ENCODE results near the gene IP6K1.

DNA sequence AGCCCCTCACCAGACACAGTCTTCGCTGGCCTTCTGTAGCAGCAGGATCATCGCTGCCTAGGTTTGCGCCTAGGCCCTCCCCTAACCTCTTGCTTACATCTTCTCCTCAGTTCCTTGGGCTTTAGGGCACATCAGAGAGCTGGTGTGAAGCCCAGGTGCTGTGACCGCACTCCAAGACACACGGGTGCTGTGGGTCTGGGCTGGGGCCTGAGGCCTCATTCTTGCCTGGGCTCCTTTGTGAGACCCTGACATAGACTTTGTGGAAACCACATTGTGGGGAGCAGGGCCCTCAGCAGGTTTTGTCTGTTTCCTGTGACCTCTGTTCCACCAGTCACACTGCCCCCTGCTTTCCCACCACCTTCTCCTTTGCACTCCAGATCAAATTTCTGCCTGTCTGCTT lies 74.9 kb downstream of the IP6K1 start:
- no peak for TF ChIP-seq POLR2A (IDR thresholded peaks at IDR 0.05)
- TF ChIP-seq, protein P1, sequence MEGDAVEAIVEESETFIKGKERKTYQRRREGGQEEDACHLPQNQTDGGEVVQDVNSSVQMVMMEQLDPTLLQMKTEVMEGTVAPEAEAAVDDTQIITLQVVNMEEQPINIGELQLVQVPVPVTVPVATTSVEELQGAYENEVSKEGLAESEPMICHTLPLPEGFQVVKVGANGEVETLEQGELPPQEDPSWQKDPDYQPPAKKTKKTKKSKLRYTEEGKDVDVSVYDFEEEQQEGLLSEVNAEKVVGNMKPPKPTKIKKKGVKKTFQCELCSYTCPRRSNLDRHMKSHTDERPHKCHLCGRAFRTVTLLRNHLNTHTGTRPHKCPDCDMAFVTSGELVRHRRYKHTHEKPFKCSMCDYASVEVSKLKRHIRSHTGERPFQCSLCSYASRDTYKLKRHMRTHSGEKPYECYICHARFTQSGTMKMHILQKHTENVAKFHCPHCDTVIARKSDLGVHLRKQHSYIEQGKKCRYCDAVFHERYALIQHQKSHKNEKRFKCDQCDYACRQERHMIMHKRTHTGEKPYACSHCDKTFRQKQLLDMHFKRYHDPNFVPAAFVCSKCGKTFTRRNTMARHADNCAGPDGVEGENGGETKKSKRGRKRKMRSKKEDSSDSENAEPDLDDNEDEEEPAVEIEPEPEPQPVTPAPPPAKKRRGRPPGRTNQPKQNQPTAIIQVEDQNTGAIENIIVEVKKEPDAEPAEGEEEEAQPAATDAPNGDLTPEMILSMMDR (IDR thresholded peaks at IDR 0.05), result no peak
